Measurements from ENCODE around the gene SCUBE3.
A peak's percentile ranks its signal among the peaks of the same experiment; 100 is the strongest.

- TF ChIP-seq CTCF (conservative IDR thresholded peaks at IDR 0.05; ENCODE audit: low read depth, low read length) (no peak), MXI1 (IDR thresholded peaks at IDR 0.05; ENCODE audit: borderline replicate concordance, low read depth, low read length) (no peak), RCOR1 (IDR thresholded peaks at IDR 0.05; ENCODE audit: insufficient replicate concordance, low read length) (no peak), POLR2A (IDR thresholded peaks at IDR 0.05; ENCODE audit: low read depth, low read length) (no peak), RAD21 (IDR thresholded peaks at IDR 0.05; ENCODE audit: low read length) (no peak), CEBPB (IDR thresholded peaks at IDR 0.05; ENCODE audit: low read depth, low read length) (no peak), BHLHE40 (IDR thresholded peaks at IDR 0.05; ENCODE audit: low read depth, low read length) (peak; percentile 62; the same call in 1 of the 2 replicates), MAFK (IDR thresholded peaks at IDR 0.05; ENCODE audit: low read depth, low read length) (no peak), RFX5 (IDR thresholded peaks at IDR 0.05; ENCODE audit: low read depth, low read length) (no peak), CHD1 (IDR thresholded peaks at IDR 0.05; ENCODE audit: low read depth, low read length) (no peak), FOS (IDR thresholded peaks at IDR 0.05; ENCODE audit: low read depth, low read length) (no peak), SMC3 (IDR thresholded peaks at IDR 0.05; ENCODE audit: low read depth, low read length) (no peak)
- TF ChIP-seq, protein P1, sequence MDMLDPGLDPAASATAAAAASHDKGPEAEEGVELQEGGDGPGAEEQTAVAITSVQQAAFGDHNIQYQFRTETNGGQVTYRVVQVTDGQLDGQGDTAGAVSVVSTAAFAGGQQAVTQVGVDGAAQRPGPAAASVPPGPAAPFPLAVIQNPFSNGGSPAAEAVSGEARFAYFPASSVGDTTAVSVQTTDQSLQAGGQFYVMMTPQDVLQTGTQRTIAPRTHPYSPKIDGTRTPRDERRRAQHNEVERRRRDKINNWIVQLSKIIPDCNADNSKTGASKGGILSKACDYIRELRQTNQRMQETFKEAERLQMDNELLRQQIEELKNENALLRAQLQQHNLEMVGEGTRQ (IDR thresholded peaks at IDR 0.05; ENCODE audit: low read depth, low read length) = no peak
These were observed 4.3 kb downstream of the SCUBE3 start for GRCh38 chr6:35218021-35218420.

All from IMR-90 (cell line).